Measurements from ENCODE around the gene LAMB2. TPM values are rescaled to one million over a fixed set of nuclear protein-coding genes. Genes with fewer than 3 reads are reported as not detected.

LAMB2 gene
- total RNA-seq, 1 experiment from 2014 or later = 121 TPM

DNA sequence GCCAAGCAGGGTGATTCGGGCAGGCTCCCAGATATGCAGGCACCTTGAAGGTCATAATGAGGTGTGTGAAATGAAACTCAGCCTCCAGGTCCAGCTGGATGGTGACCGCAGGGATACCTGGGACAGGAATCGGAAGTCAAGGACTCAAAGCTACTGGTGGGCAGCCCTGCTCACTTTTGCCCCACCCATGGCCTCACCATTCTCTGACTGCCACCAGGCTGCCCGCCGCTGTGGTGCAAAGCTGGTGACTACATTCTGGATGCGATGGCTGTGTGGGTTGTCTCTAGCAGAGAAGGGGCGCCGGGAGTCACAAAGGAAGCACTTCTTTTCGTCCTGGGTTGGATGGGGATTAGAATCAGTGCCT, 795 bp downstream of the LAMB2 start:
- H3K14ac ChIP-seq (ENCODE audit: insufficient read depth, low read length) = no peak overlapping the region
- no peaks in the 10 kb centered on the region for H3K27me3 ChIP-seq (ENCODE audit: insufficient read depth, low read length)
- no peak overlapping the region for H2BK15ac ChIP-seq (ENCODE audit: low read depth, low read length)
- no peak for DNase-seq
- H2BK120ac ChIP-seq (ENCODE audit: low read depth, low read length, poor library complexity, severe bottlenecking) = no peak overlapping the region
- H2AFZ ChIP-seq (ENCODE audit: low read length) = no peak overlapping the region
- Mint-ChIP-seq H3K4me1 (peaks cover 8 to 12% of the 10 kb centered on the region in 2 experiments; a peak in 3 of 4 replicates), H3K36me3 (ENCODE audit: insufficient read depth in 1 of 3, low read depth in 3 of 3) (peaks cover 0 to 6% (median 5%) of the 10 kb centered on the region in 3 experiments; a peak in 2 of 7 replicates), H3K4me3 (peak overlapping the region; percentile 83 to 93), H3K9me3 (no peaks in the 10 kb centered on the region), H3K27ac (no peak overlapping the region; a peak in 1 of 7 replicates), H3K27me3 (ENCODE audit: low read depth) (peaks cover 3% of the 10 kb centered on the region)
- H2BK5ac ChIP-seq (ENCODE audit: insufficient read length, low read length) = no peak overlapping the region
- no peak overlapping the region for H2BK20ac ChIP-seq (ENCODE audit: low read depth, low read length, poor library complexity, severe bottlenecking)
- H3K9ac ChIP-seq (ENCODE audit: extremely low read depth, insufficient read length, low read length) = peak overlapping the region; percentile 29
- TF ChIP-seq, protein P1, sequence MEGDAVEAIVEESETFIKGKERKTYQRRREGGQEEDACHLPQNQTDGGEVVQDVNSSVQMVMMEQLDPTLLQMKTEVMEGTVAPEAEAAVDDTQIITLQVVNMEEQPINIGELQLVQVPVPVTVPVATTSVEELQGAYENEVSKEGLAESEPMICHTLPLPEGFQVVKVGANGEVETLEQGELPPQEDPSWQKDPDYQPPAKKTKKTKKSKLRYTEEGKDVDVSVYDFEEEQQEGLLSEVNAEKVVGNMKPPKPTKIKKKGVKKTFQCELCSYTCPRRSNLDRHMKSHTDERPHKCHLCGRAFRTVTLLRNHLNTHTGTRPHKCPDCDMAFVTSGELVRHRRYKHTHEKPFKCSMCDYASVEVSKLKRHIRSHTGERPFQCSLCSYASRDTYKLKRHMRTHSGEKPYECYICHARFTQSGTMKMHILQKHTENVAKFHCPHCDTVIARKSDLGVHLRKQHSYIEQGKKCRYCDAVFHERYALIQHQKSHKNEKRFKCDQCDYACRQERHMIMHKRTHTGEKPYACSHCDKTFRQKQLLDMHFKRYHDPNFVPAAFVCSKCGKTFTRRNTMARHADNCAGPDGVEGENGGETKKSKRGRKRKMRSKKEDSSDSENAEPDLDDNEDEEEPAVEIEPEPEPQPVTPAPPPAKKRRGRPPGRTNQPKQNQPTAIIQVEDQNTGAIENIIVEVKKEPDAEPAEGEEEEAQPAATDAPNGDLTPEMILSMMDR (conservative IDR thresholded peaks at IDR 0.05) = no peak
- H4K20me1 ChIP-seq (ENCODE audit: control insufficient read depth, insufficient read depth, insufficient read length) = no peaks in the 10 kb centered on the region
- H3K9me3 ChIP-seq (ENCODE audit: control insufficient read depth, low read depth, low read length) = no peaks in the 10 kb centered on the region
- H3K79me1 ChIP-seq (ENCODE audit: insufficient read depth, low read depth, low read length, poor library complexity, severe bottlenecking) = no peaks in the 10 kb centered on the region
- no peak overlapping the region for H3K23ac ChIP-seq (ENCODE audit: insufficient read length, low read depth, low read length)
- H3K56ac ChIP-seq (ENCODE audit: insufficient read length, low read depth, low read length) = no peak overlapping the region
- H4K91ac ChIP-seq (ENCODE audit: insufficient read length, low read depth, low read length) = no peak overlapping the region
- no peak overlapping the region for H4K8ac ChIP-seq (replicated peaks; ENCODE audit: insufficient read length, low read depth, low read length)
- peaks cover 2% of the 10 kb centered on the region; the same call in 1 of the 2 replicates for H3K4me1 ChIP-seq (ENCODE audit: insufficient read depth, low read length)
- H2BK12ac ChIP-seq (ENCODE audit: insufficient read length, low read depth, low read length) = no peak overlapping the region
- H3K4me2 ChIP-seq (ENCODE audit: insufficient read depth, insufficient read length, low read length) = peak overlapping the region; percentile 97
- no peak overlapping the region for H3K27ac ChIP-seq (ENCODE audit: insufficient read length, low read depth, low read length)
- no peak overlapping the region for H3T11ph ChIP-seq (ENCODE audit: low read length)
- H2AK5ac ChIP-seq (ENCODE audit: insufficient read length, low read length) = no peak overlapping the region
- H4K5ac ChIP-seq (ENCODE audit: insufficient read length, low read depth, low read length) = no peak overlapping the region
- H3K4ac ChIP-seq (ENCODE audit: low read depth, low read length) = no peak overlapping the region
- no CpG with 5 or more reads among the region's 9 CpGs for WGBS (ENCODE audit: extremely low coverage, insufficient read length, low lambda C conversion rate)
- H3K18ac ChIP-seq (ENCODE audit: insufficient read length, low read depth, low read length) = no peak overlapping the region
- H3K79me2 ChIP-seq (ENCODE audit: insufficient read depth, low read length) = no peaks in the 10 kb centered on the region
- H3K23me2 ChIP-seq (ENCODE audit: insufficient read length, low read depth, low read length, poor library complexity, severe bottlenecking) = peaks cover 15% of the 10 kb centered on the region
